ELF-1 (cell line): ENCODE results near the gene KIF26B.

Experiments used
- DNase-seq: peaks from one replicate; pipeline ENCODE4 v3.0.0-alpha.2; 2016; ENCODE audit warnings: low read depth, low spot score

The KIF26B gene

DNA sequence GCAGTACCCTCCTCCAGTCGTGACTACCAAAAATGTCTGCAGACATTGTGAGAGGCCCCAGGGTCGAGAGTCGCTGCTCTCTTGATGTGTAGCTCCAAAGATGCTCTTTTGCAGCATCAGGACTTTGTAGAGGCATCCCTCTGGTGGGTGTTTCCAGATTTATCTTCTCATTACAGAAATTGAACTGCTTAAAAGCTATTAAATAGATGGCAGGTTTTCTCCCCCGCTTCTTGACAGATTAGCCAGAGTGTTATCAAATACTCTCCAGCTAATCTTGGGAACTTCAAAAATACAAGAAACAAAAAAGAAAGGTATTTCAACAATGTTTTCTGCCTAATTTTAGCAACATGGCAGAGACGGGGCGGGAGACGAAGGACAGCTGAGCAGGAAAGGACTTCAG lies 265.2 kb downstream of the KIF26B start:
- no peak for DNase-seq

DNA sequence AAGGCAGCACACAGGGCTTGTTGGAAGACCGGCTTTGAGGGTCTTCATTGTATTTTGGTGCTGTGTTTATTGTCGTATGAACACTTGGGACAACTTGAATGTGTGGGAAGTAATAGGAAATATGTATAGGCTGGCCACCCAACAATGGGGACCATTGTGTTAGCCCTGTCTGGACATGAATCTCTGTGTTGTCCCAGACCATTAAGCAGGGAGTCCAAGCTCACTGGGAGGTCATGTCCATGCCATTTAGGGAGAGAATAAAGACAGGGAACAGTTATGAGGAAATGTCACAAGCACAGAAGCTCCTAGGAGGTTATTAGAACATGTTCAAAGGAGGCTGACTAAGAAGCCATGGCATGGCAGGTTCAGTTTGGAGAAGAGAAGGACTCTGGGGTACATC lies 266.1 kb downstream of the KIF26B start:
- DNase-seq, result no peak

DNA sequence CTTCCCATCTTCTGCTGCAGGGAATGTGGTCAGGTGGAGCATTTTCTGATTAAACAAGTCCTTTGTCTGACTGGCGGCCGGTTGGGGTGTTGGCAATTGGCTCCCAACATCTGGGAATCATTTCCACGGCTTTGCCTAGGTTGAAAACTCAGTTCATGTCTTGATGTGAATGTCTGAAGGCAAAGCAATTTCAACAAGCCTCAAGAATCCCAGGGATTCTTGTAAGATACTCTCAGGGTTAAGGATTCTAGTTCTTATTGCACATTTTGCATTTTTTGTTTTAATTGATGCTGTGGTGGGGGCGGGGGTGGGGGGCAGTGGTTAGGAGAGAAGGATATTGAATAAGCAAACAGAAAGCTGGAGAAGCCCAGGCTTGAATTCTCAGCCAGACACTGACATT lies 273.9 kb downstream of the KIF26B start:
- DNase-seq, result no peak

DNA sequence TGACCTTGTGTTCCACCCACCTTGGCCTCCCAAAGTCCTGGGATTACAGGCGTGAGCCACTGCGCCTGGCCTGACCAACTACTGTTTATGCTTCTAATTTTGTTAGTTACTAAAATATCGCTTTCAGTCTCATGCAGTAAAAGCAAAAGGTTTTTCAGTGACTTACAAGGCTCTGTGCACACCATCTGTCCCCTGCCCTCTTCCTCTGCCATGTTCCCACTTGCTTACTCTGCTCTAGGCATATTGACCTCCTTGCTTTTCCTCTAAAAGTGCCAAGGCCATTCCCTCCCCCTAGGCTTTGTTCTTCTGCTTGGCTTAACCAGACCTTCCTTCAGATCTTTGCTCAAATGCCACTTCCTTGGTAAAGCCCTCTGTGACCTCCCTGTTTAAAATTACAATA lies 276.9 kb downstream of the KIF26B start:
- no peak for DNase-seq

DNA sequence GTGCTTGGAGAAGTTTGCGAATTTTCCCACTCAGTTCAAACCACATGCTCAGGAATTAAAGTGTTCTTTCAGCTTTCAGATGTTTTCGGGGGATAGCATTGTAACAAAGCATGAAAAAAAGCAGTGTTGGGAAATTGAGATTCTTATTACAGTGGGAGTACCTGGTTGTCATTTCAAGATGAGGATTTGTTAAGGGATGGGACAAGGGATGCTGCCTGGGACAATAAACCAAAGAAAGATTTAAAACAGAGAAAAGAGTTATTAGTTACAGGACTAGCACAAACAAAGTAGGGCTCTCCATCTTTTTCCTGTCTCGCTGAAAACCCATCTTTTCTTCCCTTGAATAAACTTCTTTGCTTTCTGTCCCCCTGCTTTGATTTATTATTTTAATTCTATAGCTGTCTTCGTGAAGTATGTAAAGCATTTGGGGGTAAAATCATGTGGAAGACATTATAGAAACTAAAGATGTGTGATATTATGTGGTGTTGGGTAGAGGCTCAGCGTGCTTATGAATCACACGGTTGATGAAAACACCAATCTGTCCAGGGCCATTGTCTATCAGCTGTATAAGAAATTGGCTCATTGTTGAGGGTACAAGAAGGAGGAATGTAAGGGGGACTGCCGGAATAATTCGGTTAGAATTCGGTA lies 277.6 kb downstream of the KIF26B start:
- no peak for DNase-seq

GRCh38 chr1:245433561-245433960 lies 278.8 kb downstream of the KIF26B start:
- DNase-seq, result no peak

- no peak for DNase-seq
Measured at GRCh38 chr1:245434280-245434679, 279.5 kb downstream of the KIF26B start.

GRCh38 chr1:245436407-245436806 lies 281.6 kb downstream of the KIF26B start:
- DNase-seq, result no peak

- no peak for DNase-seq
Measured at GRCh38 chr1:245437369-245438062, 282.7 kb downstream of the KIF26B start.

- no peak for DNase-seq
Measured at GRCh38 chr1:245440922-245441321, 286.1 kb downstream of the KIF26B start.

DNA sequence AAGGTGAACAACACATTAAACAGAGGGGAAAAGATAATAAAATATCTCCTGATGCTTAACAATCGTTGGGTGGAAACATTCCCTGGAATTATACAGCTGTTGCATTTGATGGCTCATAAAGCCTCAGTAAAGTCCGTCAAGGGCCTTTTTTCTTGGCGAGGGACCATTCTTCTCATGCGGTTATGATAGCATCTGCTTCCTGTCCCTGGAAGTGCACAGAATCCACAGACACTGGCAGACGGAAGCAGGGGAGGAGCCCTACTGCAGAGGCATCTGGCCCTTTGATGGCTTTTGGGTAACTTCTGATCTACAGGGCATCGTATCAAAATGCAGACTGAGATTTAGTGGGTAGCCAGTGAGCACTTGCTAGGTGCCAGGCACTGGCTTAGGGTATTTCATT lies 286.9 kb downstream of the KIF26B start:
- DNase-seq, result no peak

DNA sequence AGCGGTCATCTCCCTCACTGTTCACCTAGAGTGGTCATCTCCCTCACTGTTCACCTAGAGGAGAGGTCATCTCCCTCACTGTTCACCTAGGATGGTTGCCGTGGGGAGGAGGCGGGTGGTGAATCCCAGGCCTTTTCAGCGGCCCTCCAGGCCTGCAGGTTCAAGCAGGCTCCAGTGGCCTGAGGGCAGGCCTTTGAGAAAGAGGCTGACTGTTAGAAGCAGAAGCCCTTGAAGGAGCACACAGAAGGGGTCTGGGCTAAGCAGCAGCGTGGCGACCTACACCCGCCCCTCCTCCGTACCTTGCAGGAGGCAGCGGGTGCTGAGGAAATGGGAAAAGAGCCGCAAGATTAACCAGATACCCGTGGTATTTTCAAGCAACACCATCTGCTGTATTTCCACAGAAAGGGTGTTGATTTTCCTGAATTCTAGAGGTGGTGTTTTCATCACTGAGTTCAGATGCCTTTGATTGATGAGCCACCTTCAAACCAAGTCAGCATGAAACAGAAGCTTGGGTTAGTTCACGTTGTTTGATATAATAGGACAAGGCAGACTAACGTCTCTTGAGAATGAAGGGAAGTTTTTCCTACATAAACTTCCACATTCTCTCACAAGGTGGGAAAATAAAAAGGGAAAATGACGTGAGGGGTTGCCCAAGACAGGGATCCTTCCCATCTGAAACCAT lies 289.5 kb downstream of the KIF26B start:
- peak; percentile 69 for DNase-seq

GRCh38 chr1:245444945-245445344 lies 290.2 kb downstream of the KIF26B start:
- DNase-seq, result no peak

GRCh38 chr1:245448531-245448930 lies 293.7 kb downstream of the KIF26B start:
- no peak for DNase-seq

GRCh38 chr1:245448975-245449431 lies 294.2 kb downstream of the KIF26B start:
- no peak for DNase-seq

- DNase-seq, result no peak
Measured at GRCh38 chr1:245453541-245453940, 298.8 kb downstream of the KIF26B start.

GRCh38 chr1:245454051-245454450 lies 299.3 kb downstream of the KIF26B start:
- no peak for DNase-seq

DNA sequence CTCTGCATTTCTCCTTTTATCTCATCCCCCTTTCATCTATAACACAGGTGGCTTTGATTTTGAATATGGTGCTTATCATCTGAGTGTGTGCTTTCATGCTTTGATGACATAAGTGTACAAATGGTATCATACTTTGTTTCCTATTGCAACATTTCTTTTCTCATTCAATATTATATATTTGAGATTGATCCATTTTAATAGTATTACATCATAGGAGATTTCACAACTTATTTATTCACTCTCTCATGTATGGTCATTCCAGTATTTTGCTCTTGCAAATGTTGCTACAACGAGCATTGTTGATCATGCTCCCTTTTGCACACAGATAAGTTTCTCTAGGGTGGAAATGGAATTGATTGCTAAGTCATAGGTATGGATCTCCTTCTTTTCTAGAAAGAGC lies 302.8 kb downstream of the KIF26B start:
- no peak for DNase-seq

DNA sequence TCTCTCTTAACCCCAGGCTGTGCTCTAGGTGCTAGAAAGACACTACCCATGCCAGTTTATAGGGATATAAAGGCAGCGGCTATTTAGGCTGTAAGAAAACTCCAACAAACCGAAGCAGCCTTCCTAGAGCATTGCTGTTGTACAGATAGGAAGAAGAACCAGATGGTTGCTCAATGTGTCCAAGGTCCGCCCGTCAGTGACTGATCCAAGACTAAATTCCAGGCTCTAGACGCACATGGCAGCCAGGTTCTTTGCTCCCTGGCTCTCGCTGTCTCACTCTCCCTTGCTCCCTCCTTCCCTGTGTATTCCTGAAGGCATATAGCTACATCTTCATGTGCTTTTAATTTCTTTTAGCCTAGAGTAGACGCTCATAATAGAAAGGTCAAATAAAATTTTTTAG lies 303.4 kb downstream of the KIF26B start:
- no peak for DNase-seq

- no peak for DNase-seq
Measured at GRCh38 chr1:245458761-245459174, 304.0 kb downstream of the KIF26B start.

GRCh38 chr1:245459621-245460020 lies 304.8 kb downstream of the KIF26B start:
- DNase-seq, result no peak

- DNase-seq, result no peak
Measured at GRCh38 chr1:245461681-245462080, 306.9 kb downstream of the KIF26B start.

DNA sequence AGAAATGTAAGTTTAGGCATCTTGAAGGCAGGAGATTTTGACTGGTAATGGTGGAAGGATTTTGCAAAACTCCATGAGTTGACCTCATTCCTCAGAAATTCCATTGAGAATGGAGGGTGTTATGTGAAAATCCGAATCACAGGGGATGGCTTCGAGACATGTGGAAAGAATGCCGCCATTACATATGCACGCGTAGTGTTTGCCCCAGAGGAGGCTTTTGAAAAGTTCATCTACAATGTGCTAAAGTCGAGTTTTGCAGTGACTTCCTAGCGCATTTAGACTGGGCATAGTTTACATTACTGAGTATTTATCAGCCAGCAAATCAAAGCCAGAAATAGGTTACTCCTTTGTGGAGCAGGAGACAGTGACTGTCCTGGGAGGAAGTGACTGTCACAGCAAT lies 307.4 kb downstream of the KIF26B start:
- no peak for DNase-seq
